K562 (cell line): ENCODE measurements around the gene RAI1. TPM values are rescaled to one million over a fixed set of nuclear protein-coding genes. Genes with fewer than 3 reads are reported as not detected.
A peak's percentile ranks its signal among the peaks of the same experiment; 100 is the strongest.

Experiments
- ATAC-seq: fragments of 200-7000 bp; cut with Tn5 transposase; 3 replicates; pipeline ENCODE4 v1.9.1; 2020; ENCODE audit warnings: moderate library complexity
- BruUV-seq: library from RNA; stranded (reverse); fragments of 400-500 nt; replicated peaks from 2 replicates; lab custom pipeline; 2021; lab: Mats Ljungman, UMichigan
- CTCF ChIA-PET: fragments of 300-600 bp; formaldehyde crosslinking; extraction: SDS; loops from one replicate; lab custom pipeline; 2021; ENCODE audit warnings: low intra/inter-chr PET ratio; lab: Yijun Ruan, JAX
- POLR2A ChIA-PET: fragments of 300-600, 350-650 bp; sonication (Branson Sonifier 250); formaldehyde crosslinking; extraction: SDS; loops from one replicate; lab custom pipeline; 2021; ENCODE audit warnings: antibody characterized with exemption, inconsistent platforms; lab: Yijun Ruan, JAX
- DNase-seq, 4 experiments: peaks; one replicate each; pipeline versions ENCODE4 v3.0.0 to v3.0.0-alpha.2; 2011 to 2018; ENCODE audit warnings: low spot score in 3 of 4, mixed read lengths in 3 of 4; ENCODE audit errors: extremely low read depth in 1 of 4
- FAIRE-seq: peaks from 2 replicates; lab custom pipeline; 2011; peaks lifted over from hg19 to GRCh38; lab: Jason Lieb, UNC
- H2AFZ ChIP-seq: 2 replicates; pipeline ENCODE4 v1.6.0; 2011; ENCODE audit warnings: low read depth, low read length, control low read depth, inconsistent platforms
- H3K27ac ChIP-seq: fragments of 200-600 bp; 3 replicates; pipeline ENCODE4 v1.8.0; 2011; ENCODE audit warnings: low read depth, mild to moderate bottlenecking, control low read depth, inconsistent platforms, low read length, moderate library complexity, mixed read lengths; ENCODE audit errors: extremely low read depth
- H3K27me3 ChIP-seq, 2 experiments: fragments of 300-600 bp in 1 of 2; 2 replicates in 1 of 2; 3 replicates in 1 of 2; pipeline versions ENCODE4 v1.6.0 to v1.8.0; 2011; ENCODE audit warnings: inconsistent platforms in 2 of 2, low read length in 2 of 2, mild to moderate bottlenecking in 1 of 2, mixed read lengths in 1 of 2, moderate library complexity in 1 of 2; ENCODE audit not compliant: control insufficient read depth in 2 of 2, insufficient read depth in 2 of 2
- H3K36me3 ChIP-seq: fragments of 300-600 bp; 3 replicates; pipeline ENCODE4 v1.8.0; 2011; ENCODE audit warnings: mild to moderate bottlenecking, low read length, inconsistent platforms; ENCODE audit not compliant: control insufficient read depth, insufficient read depth
- H3K4me1 ChIP-seq, 2 experiments: fragments of 200-600 bp in 1 of 2; replicated peaks in 1 of 2; 2 replicates in 1 of 2; 3 replicates in 1 of 2; pipeline versions ENCODE4 v1.5.1 to v1.8.0; 2011; ENCODE audit warnings: inconsistent platforms in 2 of 2, low read length in 2 of 2, mild to moderate bottlenecking in 1 of 2, mixed read lengths in 1 of 2, moderate library complexity in 1 of 2; ENCODE audit not compliant: control insufficient read depth in 2 of 2, insufficient read depth in 2 of 2
- H3K4me2 ChIP-seq: 2 replicates; pipeline ENCODE4 v1.6.1; 2011; ENCODE audit warnings: low read length, control low read depth, inconsistent platforms, mixed read lengths; ENCODE audit not compliant: insufficient read depth
- H3K4me3 ChIP-seq: fragments of 200-600 bp; sonication (generic), shearing (Covaris generic); 2 replicates; pipeline ENCODE4 v1.5.1; 2016; ENCODE audit warnings: control low read depth, inconsistent platforms
- H3K79me2 ChIP-seq: fragments of 200-600 bp; 3 replicates; pipeline ENCODE4 v1.8.0; 2011; ENCODE audit warnings: low read length, inconsistent platforms; ENCODE audit not compliant: control insufficient read depth, insufficient read depth
- H3K9ac ChIP-seq, 2 experiments: 2 replicates each; pipeline versions ENCODE4 v1.6.0 to v1.6.1; 2011; ENCODE audit warnings: low read depth in 2 of 2, low read length in 2 of 2, control low read depth in 1 of 2, inconsistent platforms in 1 of 2, mild to moderate bottlenecking in 1 of 2, mixed read lengths in 1 of 2; ENCODE audit not compliant: insufficient read depth in 1 of 2
- H3K9me1 ChIP-seq: one replicate; pipeline ENCODE4 v1.6.0; 2011; ENCODE audit warnings: inconsistent platforms, mild to moderate bottlenecking, low read length, moderate library complexity; ENCODE audit not compliant: control insufficient read depth, insufficient read depth
- H3K9me3 ChIP-seq: replicated peaks from 2 replicates; pipeline ENCODE4 v1.5.1; 2011; ENCODE audit warnings: low read depth, low read length, inconsistent platforms; ENCODE audit not compliant: control insufficient read depth, insufficient read depth
- H4K20me1 ChIP-seq: replicated peaks from 2 replicates; pipeline ENCODE4 v1.6.1; 2011; ENCODE audit warnings: low read length, inconsistent platforms, mixed read lengths; ENCODE audit not compliant: control insufficient read depth, insufficient read depth
- ADNP ChIP-seq: fragments of 200-800 bp; sonication (Bioruptor generic); IDR thresholded peaks from 2 replicates; pipeline ENCODE4 v1.6.1; 2016; ENCODE audit warnings: missing genetic modification characterization, missing compliant biosample characterization
- BCOR ChIP-seq: fragments of 450-650 bp; IDR thresholded peaks from 2 replicates; pipeline ENCODE4 v1.6.1; 2016
- KDM1A ChIP-seq, 2 experiments: fragments of 450-650 bp; IDR thresholded peaks; 2 replicates each; pipeline ENCODE4 v1.6.1; 2016; ENCODE audit warnings: mild to moderate bottlenecking in 2 of 2
- MEIS2 ChIP-seq: fragments of 450-650 bp; IDR thresholded peaks from 2 replicates; pipeline ENCODE4 v1.6.1; 2014; ENCODE audit warnings: mild to moderate bottlenecking; ENCODE audit not compliant: partially characterized antibody
- PTBP1 ChIP-seq: fragments of 200-400 bp; formaldehyde crosslinking; IDR thresholded peaks from 2 replicates; pipeline ENCODE4 v1.6.1; 2017; ENCODE audit warnings: low read depth, low read length
- RBM25 ChIP-seq: fragments of 200-400 bp; formaldehyde crosslinking; IDR thresholded peaks from 2 replicates; pipeline ENCODE4 v1.6.1; 2018; ENCODE audit warnings: low read length, low read depth, moderate library complexity; ENCODE audit not compliant: severe bottlenecking
- RCOR1 ChIP-seq, 2 experiments: IDR thresholded peaks; 2 replicates each; pipeline ENCODE4 v1.6.1; 2012; ENCODE audit warnings: low read depth in 2 of 2, low read length in 2 of 2, borderline replicate concordance in 1 of 2, improper control_type of control experiment in 1 of 2
- SMARCA5 ChIP-seq: fragments of 450-650 bp; IDR thresholded peaks from 2 replicates; pipeline ENCODE4 v1.6.1; 2016
- ZNF217 ChIP-seq: sonication (generic); formaldehyde crosslinking; IDR thresholded peaks from 2 replicates; pipeline ENCODE4 v1.8.0; 2022; ENCODE audit warnings: mild to moderate bottlenecking, missing genetic modification reagents
- WGBS: fragments of 100-300 bp; shearing (Covaris generic); methylation state at CpG from one replicate; pipeline ENCODE4 v1.1.6; 2016; ENCODE audit warnings: low coverage, mixed read lengths; ENCODE audit not compliant: insufficient coverage; ENCODE audit errors: missing lambda C conversion rate; 5-methylcytosine and 5-hydroxymethylcytosine counted together
- in situ Hi-C: fragments of 300-500 bp; cut with MboI; formaldehyde crosslinking; loops from 4 replicates; pipeline ENCODE4 v1.15.0; 2018; ENCODE audit warnings: inconsistent platforms, mixed read lengths
- intact Hi-C: fragments of 100-400 bp; cut with micrococcal nuclease; formaldehyde crosslinking; loops from 2 replicates; pipeline ENCODE4 v1.14.2; 2022
- polyA plus RNA-seq, 8 experiments: library from polyadenylated mRNA; depleted of rRNA in 4 of 8; stranded (reverse) in 5 of 8; unstranded in 3 of 8; fragments of >200 nt; fragmentation: Nextera tagmentation in 2 of 8; fragmentation: Illumina TruSeq in 1 of 8; extraction: Ambion mirVana in 2 of 8; extraction: Trizol in 1 of 8; gene quantifications; 2 replicates each; pipeline versions ENCODE4 v1.2.1 to v1.2.3, GENCODE V29; 2011 to 2014; ENCODE audit warnings: inconsistent platforms in 1 of 8, missing spikeins in 1 of 8
- total RNA-seq, 7 experiments: library from RNA; depleted of rRNA in 6 of 7; stranded (reverse); fragments of >200 nt in 6 of 7; fragmentation: Illumina TruSeq in 2 of 7; extraction: Trizol in 2 of 7; gene quantifications; 2 replicates each; pipeline versions ENCODE4 v1.2.1 to v1.2.3, GENCODE V29; 2011 to 2021; ENCODE audit warnings: low replicate concordance in 1 of 7
- TF ChIP-seq, protein P1 (sequence below): fragments of 150-350 bp; IDR thresholded peaks from 2 replicates; pipeline ENCODE4 v1.6.1; 2014; ENCODE audit warnings: low read depth, mild to moderate bottlenecking, low read length, borderline replicate concordance
- TF ChIP-seq, protein P2 (sequence below): sonication (generic); formaldehyde crosslinking; IDR thresholded peaks from 2 replicates; pipeline ENCODE4 v1.8.0; 2022; ENCODE audit warnings: missing genetic modification reagents, mild to moderate bottlenecking, borderline replicate concordance

Gene RAI1
- total and polyA plus RNA-seq, 9 of the 15 experiments (the other 6 are each of a cell fraction or from before 2014, with no cell fraction given): 0.68 to 19.9 (median 5.5) TPM

DNA sequence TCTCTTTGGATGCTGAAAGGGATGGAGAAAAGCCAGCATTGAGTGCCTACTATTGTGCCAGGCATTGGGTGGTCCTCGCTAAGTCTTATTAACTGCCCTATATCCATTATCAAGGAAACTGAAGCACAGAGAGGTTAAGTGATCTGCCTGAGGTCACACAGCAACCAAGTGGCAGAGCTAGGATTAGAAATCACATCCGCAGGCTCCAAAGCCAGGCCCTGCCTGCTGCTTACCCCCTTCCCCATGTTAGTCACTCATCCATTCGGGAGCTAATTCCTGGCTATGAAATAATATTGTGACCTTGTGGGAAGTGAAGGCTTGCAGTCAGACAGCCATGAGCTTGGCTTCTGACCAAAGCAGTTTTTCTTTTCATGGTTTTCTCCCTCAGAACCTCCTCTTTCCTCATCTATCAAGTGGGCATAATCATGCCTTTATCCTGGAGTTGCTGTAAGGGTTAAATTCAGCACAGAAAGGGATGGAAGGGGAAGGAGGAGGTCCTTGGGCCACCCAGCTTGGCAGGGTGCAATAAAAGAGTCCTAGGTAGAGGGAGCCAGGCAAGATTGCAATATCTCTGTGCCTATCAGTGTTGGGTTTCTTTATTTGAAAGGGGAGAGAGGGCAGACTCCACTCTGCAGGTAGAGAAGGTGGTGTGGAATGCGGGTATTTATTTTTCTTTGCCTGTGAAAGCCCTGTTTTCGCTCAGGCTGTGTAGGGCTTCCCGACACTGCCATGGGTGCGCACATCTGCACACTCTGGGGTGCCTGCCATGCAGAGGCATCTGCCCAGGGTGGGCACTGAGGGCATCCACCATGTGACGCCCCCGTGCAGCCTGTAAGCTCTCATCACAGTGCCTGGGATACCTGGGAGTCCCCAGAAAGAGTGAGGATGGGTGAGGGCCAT lies 11.3 kb downstream of the RAI1 start:
- H3K27ac ChIP-seq: no peak overlapping the region
- FAIRE-seq: no peak
- peak; percentile 99 for TF ChIP-seq RBM25
- 0 out of 4 replicates have a peak, but pooled peaks of 1 of the 2 experiments have one; percentile 14 for TF ChIP-seq RCOR1 (IDR thresholded peaks at IDR 0.05; ENCODE audit: borderline replicate concordance in 1 of 2, low read depth in 2 of 2, low read length in 2 of 2)
- TF ChIP-seq, protein P1, sequence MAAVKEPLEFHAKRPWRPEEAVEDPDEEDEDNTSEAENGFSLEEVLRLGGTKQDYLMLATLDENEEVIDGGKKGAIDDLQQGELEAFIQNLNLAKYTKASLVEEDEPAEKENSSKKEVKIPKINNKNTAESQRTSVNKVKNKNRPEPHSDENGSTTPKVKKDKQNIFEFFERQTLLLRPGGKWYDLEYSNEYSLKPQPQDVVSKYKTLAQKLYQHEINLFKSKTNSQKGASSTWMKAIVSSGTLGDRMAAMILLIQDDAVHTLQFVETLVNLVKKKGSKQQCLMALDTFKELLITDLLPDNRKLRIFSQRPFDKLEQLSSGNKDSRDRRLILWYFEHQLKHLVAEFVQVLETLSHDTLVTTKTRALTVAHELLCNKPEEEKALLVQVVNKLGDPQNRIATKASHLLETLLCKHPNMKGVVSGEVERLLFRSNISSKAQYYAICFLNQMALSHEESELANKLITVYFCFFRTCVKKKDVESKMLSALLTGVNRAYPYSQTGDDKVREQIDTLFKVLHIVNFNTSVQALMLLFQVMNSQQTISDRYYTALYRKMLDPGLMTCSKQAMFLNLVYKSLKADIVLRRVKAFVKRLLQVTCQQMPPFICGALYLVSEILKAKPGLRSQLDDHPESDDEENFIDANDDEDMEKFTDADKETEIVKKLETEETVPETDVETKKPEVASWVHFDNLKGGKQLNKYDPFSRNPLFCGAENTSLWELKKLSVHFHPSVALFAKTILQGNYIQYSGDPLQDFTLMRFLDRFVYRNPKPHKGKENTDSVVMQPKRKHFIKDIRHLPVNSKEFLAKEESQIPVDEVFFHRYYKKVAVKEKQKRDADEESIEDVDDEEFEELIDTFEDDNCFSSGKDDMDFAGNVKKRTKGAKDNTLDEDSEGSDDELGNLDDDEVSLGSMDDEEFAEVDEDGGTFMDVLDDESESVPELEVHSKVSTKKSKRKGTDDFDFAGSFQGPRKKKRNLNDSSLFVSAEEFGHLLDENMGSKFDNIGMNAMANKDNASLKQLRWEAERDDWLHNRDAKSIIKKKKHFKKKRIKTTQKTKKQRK: no peak
- TF ChIP-seq MEIS2: no peak
- peak; percentile 59; the same call in 1 of the 2 replicates for TF ChIP-seq ADNP
- TF ChIP-seq, protein P2, sequence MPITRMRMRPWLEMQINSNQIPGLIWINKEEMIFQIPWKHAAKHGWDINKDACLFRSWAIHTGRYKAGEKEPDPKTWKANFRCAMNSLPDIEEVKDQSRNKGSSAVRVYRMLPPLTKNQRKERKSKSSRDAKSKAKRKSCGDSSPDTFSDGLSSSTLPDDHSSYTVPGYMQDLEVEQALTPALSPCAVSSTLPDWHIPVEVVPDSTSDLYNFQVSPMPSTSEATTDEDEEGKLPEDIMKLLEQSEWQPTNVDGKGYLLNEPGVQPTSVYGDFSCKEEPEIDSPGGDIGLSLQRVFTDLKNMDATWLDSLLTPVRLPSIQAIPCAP (CRISPR knock-in tag): no peak
- peak; percentile 86 for TF ChIP-seq BCOR
- TF ChIP-seq SMARCA5: peak; percentile 71
- no peak for TF ChIP-seq ZNF217
- TF ChIP-seq PTBP1: 0 out of 2 replicates have a peak, but pooled peaks have one; percentile 41
- TF ChIP-seq KDM1A (IDR thresholded peaks at IDR 0.05): peak; percentile 61 to 77; a peak in 3 of 4 replicates

More for the DNA sequence above, 11.3 kb downstream of the RAI1 start:
- peaks cover 5% of the 10 kb centered on the region; the same call in 1 of the 2 replicates for H4K20me1 ChIP-seq
- H3K4me3 ChIP-seq: no peak overlapping the region
- H3K79me2 ChIP-seq: peaks cover 84% of the 10 kb centered on the region
- H3K9me3 ChIP-seq: no peaks in the 10 kb centered on the region
- intact Hi-C loops (no loop called here), in situ Hi-C loops (no loop called here)
- H3K27me3 ChIP-seq: no peaks in the 10 kb centered on the region
- ChIA-PET POLR2A (interaction anchor here (0.6 to 3.5 kb wide), 10 partner anchors 8 to 1399 kb away, joined by 3 to 20 read pairs (median 3); no protein-coding TSS in a partner anchor), CTCF (no interaction called here)
- H3K36me3 ChIP-seq: peaks cover 4% of the 10 kb centered on the region; the same call in 1 of the 3 replicates
- no peak overlapping the region for H3K9ac ChIP-seq
- WGBS: 74% methylated on average over 9 of the region's 9 CpGs
- no peaks in the 10 kb centered on the region for H3K9me1 ChIP-seq
- no peak for ATAC-seq
- H3K4me2 ChIP-seq: no peak overlapping the region
- no peak overlapping the region for H2AFZ ChIP-seq
- no peak for DNase-seq
- peaks cover 26 to 35% of the 10 kb centered on the region in 2 experiments for H3K4me1 ChIP-seq
- BruUV-seq: no TSS peak
